Hepatocyte (in vitro differentiated cells): ENCODE measurements around the gene NFU1.

Experiments used
- EZH2 ChIP-seq: fragments of 200-600 bp; sonication (generic); IDR thresholded peaks from 2 replicates; pipeline ENCODE4 v1.6.1; 2016; ENCODE audit warnings: antibody characterized with exemption, mild to moderate bottlenecking, borderline replicate concordance
- TF ChIP-seq, protein P1 (sequence below): fragments of 200-600 bp; sonication (generic); IDR thresholded peaks from 2 replicates; pipeline ENCODE4 v1.5.1; 2016; ENCODE audit warnings: antibody characterized with exemption, mild to moderate bottlenecking; ENCODE audit not compliant: poor library complexity

DNA sequence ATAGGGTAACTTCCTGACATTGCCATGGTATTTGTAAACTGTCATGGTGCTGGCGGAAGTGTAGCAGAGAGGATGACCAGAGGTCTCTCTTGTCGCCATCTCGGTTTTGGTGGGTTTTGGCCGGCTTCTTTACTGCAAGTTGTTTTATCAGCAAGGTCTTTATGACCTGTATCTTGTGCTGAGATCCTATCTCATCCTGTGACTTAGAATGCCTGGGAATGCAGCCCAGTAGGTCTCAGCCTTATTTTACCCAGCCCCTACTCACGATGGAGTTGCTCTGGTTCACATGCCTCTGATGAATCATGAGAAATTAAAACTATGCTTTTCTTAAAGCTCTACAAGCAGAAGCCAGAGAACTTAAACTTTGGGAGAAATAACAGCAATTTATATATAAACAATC, 12.7 kb upstream of the NFU1 start:
- TF ChIP-seq, protein P1, sequence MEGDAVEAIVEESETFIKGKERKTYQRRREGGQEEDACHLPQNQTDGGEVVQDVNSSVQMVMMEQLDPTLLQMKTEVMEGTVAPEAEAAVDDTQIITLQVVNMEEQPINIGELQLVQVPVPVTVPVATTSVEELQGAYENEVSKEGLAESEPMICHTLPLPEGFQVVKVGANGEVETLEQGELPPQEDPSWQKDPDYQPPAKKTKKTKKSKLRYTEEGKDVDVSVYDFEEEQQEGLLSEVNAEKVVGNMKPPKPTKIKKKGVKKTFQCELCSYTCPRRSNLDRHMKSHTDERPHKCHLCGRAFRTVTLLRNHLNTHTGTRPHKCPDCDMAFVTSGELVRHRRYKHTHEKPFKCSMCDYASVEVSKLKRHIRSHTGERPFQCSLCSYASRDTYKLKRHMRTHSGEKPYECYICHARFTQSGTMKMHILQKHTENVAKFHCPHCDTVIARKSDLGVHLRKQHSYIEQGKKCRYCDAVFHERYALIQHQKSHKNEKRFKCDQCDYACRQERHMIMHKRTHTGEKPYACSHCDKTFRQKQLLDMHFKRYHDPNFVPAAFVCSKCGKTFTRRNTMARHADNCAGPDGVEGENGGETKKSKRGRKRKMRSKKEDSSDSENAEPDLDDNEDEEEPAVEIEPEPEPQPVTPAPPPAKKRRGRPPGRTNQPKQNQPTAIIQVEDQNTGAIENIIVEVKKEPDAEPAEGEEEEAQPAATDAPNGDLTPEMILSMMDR, result no peak
- TF ChIP-seq EZH2, result no peak
